IPS-18a (cell line): ENCODE measurements around the gene HYCC2.
"Not testable (repeated sequence)": the region's sequence is repeated elsewhere in the genome, so short reads cannot be mapped to it uniquely, and the experiment has no call there.

Source experiments
- H3K27ac ChIP-seq: one replicate; pipeline ENCODE4 v1.5.1; 2013; ENCODE audit warnings: low read length
- H3K27me3 ChIP-seq: one replicate; pipeline ENCODE4 v1.6.1; 2013; ENCODE audit warnings: mild to moderate bottlenecking, low read length; ENCODE audit not compliant: control insufficient read depth, insufficient read depth
- H3K36me3 ChIP-seq: one replicate; pipeline ENCODE4 v1.6.1; 2013; ENCODE audit warnings: low read depth, low read length; ENCODE audit not compliant: control insufficient read depth
- H3K4me1 ChIP-seq: one replicate; pipeline ENCODE4 v1.6.1; 2013; ENCODE audit warnings: low read depth, low read length; ENCODE audit not compliant: control insufficient read depth
- H3K4me3 ChIP-seq: one replicate; pipeline ENCODE4 v1.5.1; 2013; ENCODE audit warnings: low read length
- H3K9ac ChIP-seq: one replicate; pipeline ENCODE4 v1.6.1; 2013; ENCODE audit warnings: mild to moderate bottlenecking, low read length, moderate library complexity
- H3K9me3 ChIP-seq: one replicate; pipeline ENCODE4 v1.6.1; 2013; ENCODE audit warnings: low read depth, low read length; ENCODE audit not compliant: control insufficient read depth

HYCC2 gene

DNA sequence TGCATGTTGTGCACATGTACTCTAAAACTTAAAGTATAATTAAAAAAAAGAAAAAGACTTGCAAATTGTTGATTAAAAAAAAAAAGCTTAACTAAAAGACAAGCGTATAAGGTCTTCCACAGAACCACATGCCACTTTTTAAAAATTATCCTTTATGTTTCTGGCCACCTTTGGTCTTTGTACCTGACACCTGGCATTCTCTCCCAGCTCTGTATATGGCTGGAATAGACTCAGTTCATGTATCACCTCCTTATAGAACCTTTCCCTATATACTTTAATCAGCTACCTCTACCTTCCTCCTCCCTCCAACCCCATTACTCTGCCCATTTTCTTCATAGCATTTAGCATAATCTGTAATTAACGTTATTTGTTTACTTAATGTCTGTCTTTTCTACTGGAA, 32.6 kb downstream of the HYCC2 start:
- no peaks in the 10 kb centered on the region for H3K4me1 ChIP-seq
- no peaks in the 10 kb centered on the region for H3K9me3 ChIP-seq
- H3K9ac ChIP-seq = no peak overlapping the region
- no peak overlapping the region for H3K27ac ChIP-seq
- H3K27me3 ChIP-seq = no peaks in the 10 kb centered on the region
- H3K4me3 ChIP-seq = no peak overlapping the region
- no peaks in the 10 kb centered on the region for H3K36me3 ChIP-seq

DNA sequence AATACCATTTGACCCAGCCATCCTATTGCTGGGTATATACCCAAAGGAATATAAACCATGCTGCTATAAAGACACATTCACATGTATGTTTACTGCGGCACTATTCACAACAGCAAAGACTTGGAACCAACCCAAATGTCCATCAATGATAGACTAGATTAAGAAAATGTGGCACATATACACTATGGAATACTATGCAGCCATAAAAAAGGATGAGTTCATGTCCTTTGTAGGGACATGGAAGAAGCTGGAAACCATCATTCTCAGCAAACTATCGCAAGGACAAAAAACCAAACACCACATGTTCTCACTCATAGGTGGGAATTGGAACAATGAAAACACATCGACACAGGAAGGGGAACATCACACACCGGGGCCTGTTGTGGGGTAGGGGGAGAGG, 33.1 kb downstream of the HYCC2 start:
- not testable (repeated sequence) for H3K4me3 ChIP-seq, H3K27ac ChIP-seq, H3K9ac ChIP-seq, H3K27me3 ChIP-seq, H3K9me3 ChIP-seq, H3K4me1 ChIP-seq, H3K36me3 ChIP-seq

DNA sequence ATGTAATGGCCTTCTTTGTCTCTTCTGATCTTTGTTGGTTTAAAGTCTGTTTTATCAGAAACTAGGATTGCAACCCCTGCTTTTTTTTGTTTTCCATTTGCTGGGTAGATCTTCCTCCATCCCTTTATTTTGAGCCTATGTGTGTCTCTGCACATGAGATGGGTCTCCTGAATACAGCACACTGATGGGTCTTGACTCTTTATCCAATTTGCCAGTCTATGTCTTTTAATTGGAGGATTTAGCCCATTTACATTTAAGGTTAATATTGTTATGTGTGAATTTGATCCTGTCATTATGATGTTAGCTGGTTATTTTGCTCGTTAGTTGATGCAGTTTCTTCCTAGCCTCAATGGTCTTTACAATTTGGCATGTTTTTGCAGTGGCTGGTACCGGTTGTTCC, 37.1 kb downstream of the HYCC2 start:
- not testable (repeated sequence) for H3K9me3 ChIP-seq, H3K27me3 ChIP-seq, H3K4me3 ChIP-seq, H3K36me3 ChIP-seq, H3K27ac ChIP-seq, H3K4me1 ChIP-seq, H3K9ac ChIP-seq

DNA sequence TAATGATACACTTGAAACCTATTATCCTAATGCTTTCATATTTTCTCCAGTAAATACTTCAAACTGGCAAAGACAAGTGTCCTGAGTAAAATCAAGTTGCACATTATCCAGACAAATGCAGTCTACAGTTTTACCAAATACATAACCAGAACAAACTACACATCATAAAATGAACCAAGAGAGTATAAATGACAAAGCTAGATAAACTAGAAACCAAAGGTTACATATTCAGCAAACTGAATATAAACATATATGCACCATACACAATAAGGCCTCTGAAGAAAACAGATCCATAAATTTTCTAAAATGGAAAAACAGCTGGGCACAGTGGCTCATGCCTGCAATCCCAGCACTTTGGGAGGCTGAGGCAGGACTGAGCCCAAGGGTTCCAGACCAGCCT, 47.0 kb downstream of the HYCC2 start:
- H3K27ac ChIP-seq = no peak overlapping the region
- H3K9me3 ChIP-seq = no peaks in the 10 kb centered on the region
- no peaks in the 10 kb centered on the region for H3K4me1 ChIP-seq
- H3K9ac ChIP-seq = no peak overlapping the region
- no peak overlapping the region for H3K4me3 ChIP-seq
- H3K36me3 ChIP-seq = no peaks in the 10 kb centered on the region
- no peaks in the 10 kb centered on the region for H3K27me3 ChIP-seq

DNA sequence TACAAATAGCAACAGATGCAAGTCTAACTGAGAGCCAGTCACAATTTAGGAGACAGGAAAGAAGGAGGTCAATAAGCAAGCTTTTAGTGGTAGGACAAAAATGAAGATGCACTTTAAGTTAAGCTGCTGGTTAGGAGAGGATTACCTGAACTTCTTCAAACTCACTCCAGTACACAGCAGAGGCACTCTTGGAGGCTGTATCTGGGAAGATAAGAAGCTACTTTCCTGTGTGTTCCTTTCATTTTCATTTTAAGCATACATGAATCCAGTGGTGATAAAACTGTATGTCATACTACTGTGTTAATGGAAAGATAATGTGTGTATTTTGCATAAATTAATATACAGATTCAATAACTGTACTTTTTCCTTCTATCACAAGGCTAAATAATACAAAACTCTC, 49.6 kb downstream of the HYCC2 start:
- H3K36me3 ChIP-seq = no peaks in the 10 kb centered on the region
- H3K27ac ChIP-seq = no peak overlapping the region
- no peaks in the 10 kb centered on the region for H3K27me3 ChIP-seq
- no peak overlapping the region for H3K9ac ChIP-seq
- H3K4me1 ChIP-seq = no peaks in the 10 kb centered on the region
- H3K4me3 ChIP-seq = no peak overlapping the region
- no peaks in the 10 kb centered on the region for H3K9me3 ChIP-seq
